Measurements from ENCODE around the gene MTCL1.

DNA sequence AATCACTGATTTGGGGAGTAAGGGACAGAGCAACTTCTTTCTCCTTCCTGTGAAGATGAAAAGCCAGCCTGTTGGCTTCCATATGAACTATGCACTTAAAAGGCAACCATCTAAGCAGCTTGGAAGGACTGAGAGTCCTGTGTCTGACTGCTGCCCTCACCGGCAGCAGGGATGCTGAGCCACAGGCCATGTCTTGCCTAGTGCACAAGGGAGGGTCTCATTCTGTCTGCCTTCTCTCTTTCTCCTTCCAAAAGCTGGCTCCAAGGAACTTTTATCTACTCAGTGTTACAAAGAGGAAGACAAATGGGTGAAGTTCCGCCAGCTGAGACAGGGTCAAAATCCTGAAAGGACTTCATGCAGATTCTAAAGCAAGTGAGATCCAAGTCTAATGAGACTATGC lies 146.3 kb downstream of the MTCL1 start:
- TF ChIP-seq, protein P1, sequence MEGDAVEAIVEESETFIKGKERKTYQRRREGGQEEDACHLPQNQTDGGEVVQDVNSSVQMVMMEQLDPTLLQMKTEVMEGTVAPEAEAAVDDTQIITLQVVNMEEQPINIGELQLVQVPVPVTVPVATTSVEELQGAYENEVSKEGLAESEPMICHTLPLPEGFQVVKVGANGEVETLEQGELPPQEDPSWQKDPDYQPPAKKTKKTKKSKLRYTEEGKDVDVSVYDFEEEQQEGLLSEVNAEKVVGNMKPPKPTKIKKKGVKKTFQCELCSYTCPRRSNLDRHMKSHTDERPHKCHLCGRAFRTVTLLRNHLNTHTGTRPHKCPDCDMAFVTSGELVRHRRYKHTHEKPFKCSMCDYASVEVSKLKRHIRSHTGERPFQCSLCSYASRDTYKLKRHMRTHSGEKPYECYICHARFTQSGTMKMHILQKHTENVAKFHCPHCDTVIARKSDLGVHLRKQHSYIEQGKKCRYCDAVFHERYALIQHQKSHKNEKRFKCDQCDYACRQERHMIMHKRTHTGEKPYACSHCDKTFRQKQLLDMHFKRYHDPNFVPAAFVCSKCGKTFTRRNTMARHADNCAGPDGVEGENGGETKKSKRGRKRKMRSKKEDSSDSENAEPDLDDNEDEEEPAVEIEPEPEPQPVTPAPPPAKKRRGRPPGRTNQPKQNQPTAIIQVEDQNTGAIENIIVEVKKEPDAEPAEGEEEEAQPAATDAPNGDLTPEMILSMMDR (IDR thresholded peaks at IDR 0.05), result no peak
- TF ChIP-seq POLR2A (IDR thresholded peaks at IDR 0.05), result no peak

Measured in heart left ventricle (tissue), 13 donors.